Measurements from ENCODE around the gene CKAP2L. TPM values are rescaled to one million over a fixed set of nuclear protein-coding genes. Genes with fewer than 3 reads are reported as not detected.

Gene CKAP2L
- total and polyA plus RNA-seq, 8 donors: 1.9 to 29.3 (median 15.0) TPM

Other genes starting within 250 kb of the CKAP2L start
- 10 to 100 TPM; 20.2 to 25.3 TPM for gene POLR1B, start 222.1 kb downstream of the CKAP2L start, total RNA-seq
- 10 to 100 TPM; 18.4 to 25.1 (median 20.7) TPM for gene POLR1B, start 222.1 kb downstream of the CKAP2L start, polyA plus RNA-seq (ENCODE audit: insufficient read length in 6 of 6)
- gene CHCHD5, start 180.0 kb downstream of the CKAP2L start, total RNA-seq: 10 to 100 TPM; 26.8 to 28.7 TPM
- gene CHCHD5, start 180.0 kb downstream of the CKAP2L start, polyA plus RNA-seq (ENCODE audit: insufficient read length in 6 of 6): 10 to 100 TPM; 19.7 to 29.6 (median 23.9) TPM
- 10 to 100 TPM; 40.5 to 68.2 TPM for gene SLC20A1, start 118.7 kb downstream of the CKAP2L start, total RNA-seq
- 10 to 100 TPM; 33.9 to 41.4 (median 36.1) TPM for gene SLC20A1, start 118.7 kb downstream of the CKAP2L start, polyA plus RNA-seq (ENCODE audit: insufficient read length in 6 of 6)
- 1 to 10 TPM in 1 of 2 donors, under 1 TPM in 1; 0.60 to 1.1 TPM for gene NT5DC4, start 43.6 kb downstream of the CKAP2L start, total RNA-seq
- gene NT5DC4, start 43.6 kb downstream of the CKAP2L start, polyA plus RNA-seq (ENCODE audit: insufficient read length in 6 of 6): under 1 TPM in 2 of 6 donors, not detected in 4; 0.08 to 0.15 TPM
- gene IL1A, start 19.9 kb upstream of the CKAP2L start, total RNA-seq: 1 to 10 TPM in 1 of 2 donors, under 1 TPM in 1; 0.50 to 2.0 TPM
- gene IL1A, start 19.9 kb upstream of the CKAP2L start, polyA plus RNA-seq (ENCODE audit: insufficient read length in 6 of 6): under 1 TPM; 0.07 to 0.16 (median 0.09) TPM
- gene IL1B, start 72.2 kb upstream of the CKAP2L start, total RNA-seq: 10 to 100 TPM in 1 of 2 donors, 1 to 10 TPM in 1; 2.5 to 38.1 TPM
- gene IL1B, start 72.2 kb upstream of the CKAP2L start, polyA plus RNA-seq (ENCODE audit: insufficient read length in 6 of 6): 1 to 10 TPM in 5 of 6 donors, under 1 TPM in 1; 0.58 to 7.8 (median 1.8) TPM
- 1 to 10 TPM in 1 of 2 donors, not detected in 1; 1.1 TPM for gene IL37, start 146.6 kb upstream of the CKAP2L start, total RNA-seq
- gene IL37, start 146.6 kb upstream of the CKAP2L start, polyA plus RNA-seq (ENCODE audit: insufficient read length in 6 of 6): under 1 TPM in 3 of 6 donors, not detected in 3; 0.21 to 0.35 (median 0.26) TPM
- gene IL36G, start 213.4 kb upstream of the CKAP2L start, total RNA-seq: not detected
- under 1 TPM in 2 of 6 donors, not detected in 4; 0.23 to 0.28 TPM for gene IL36G, start 213.4 kb upstream of the CKAP2L start, polyA plus RNA-seq (ENCODE audit: insufficient read length in 6 of 6)
- not detected for gene IL36A, start 240.8 kb upstream of the CKAP2L start, total RNA-seq
- not detected for gene IL36A, start 240.8 kb upstream of the CKAP2L start, polyA plus RNA-seq (ENCODE audit: insufficient read length in 6 of 6)